Keratinocyte (primary cell): ENCODE data around the gene MAGI3. TPM values are rescaled to one million over a fixed set of nuclear protein-coding genes. Genes with fewer than 3 reads are reported as not detected.
"Not testable (repeated sequence)": the region's sequence is repeated elsewhere in the genome, so short reads cannot be mapped to it uniquely, and the experiment has no call there.

ENCODE experiments used
- DNase-seq: peaks from one replicate; pipeline ENCODE4 v3.0.0-alpha.2; 2011; ENCODE audit warnings: low read depth, missing footprints, low spot score
- FAIRE-seq: peaks from 2 replicates; lab custom pipeline; 2011; peaks lifted over from hg19 to GRCh38; lab: Jason Lieb, UNC
- H2AFZ ChIP-seq: 2 replicates; pipeline ENCODE4 v1.6.0; 2012; ENCODE audit warnings: low read length, control low read depth, inconsistent platforms; ENCODE audit not compliant: control insufficient read depth
- H3K27ac ChIP-seq: 2 replicates; pipeline ENCODE4 v1.5.1; 2011; ENCODE audit warnings: low read length; ENCODE audit not compliant: control insufficient read depth, insufficient read depth
- H3K27me3 ChIP-seq: 3 replicates; pipeline ENCODE4 v1.6.0; 2011; ENCODE audit warnings: low read length; ENCODE audit not compliant: control insufficient read depth, insufficient read depth; ENCODE audit errors: extremely low read depth
- H3K36me3 ChIP-seq, 2 experiments: 2 replicates in 1 of 2; 3 replicates in 1 of 2; pipeline ENCODE4 v1.5.1; 2011; ENCODE audit warnings: low read length in 2 of 2, mild to moderate bottlenecking in 1 of 2; ENCODE audit not compliant: control insufficient read depth in 2 of 2, insufficient read depth in 2 of 2; ENCODE audit errors: extremely low read depth in 1 of 2
- H3K4me1 ChIP-seq: 3 replicates; pipeline ENCODE4 v1.5.1; 2011; ENCODE audit warnings: low read length; ENCODE audit not compliant: control insufficient read depth, insufficient read depth; ENCODE audit errors: extremely low read depth
- H3K4me2 ChIP-seq: 3 replicates; pipeline ENCODE4 v1.6.0; 2011; ENCODE audit warnings: low read depth, low read length; ENCODE audit not compliant: control insufficient read depth, insufficient read depth; ENCODE audit errors: extremely low read depth
- H3K4me3 ChIP-seq, 3 experiments: fragments of 200-600 bp in 1 of 3; sonication (generic) in 1 of 3; 2 replicates in 2 of 3; 3 replicates in 1 of 3; pipeline ENCODE4 v1.5.1; 2011 to 2016; ENCODE audit warnings: low read length in 3 of 3, mild to moderate bottlenecking in 3 of 3, control low read depth in 2 of 3, inconsistent platforms in 1 of 3, low read depth in 1 of 3, mixed read lengths in 1 of 3, mixed run types in 1 of 3, moderate library complexity in 1 of 3; ENCODE audit not compliant: control insufficient read depth in 2 of 3, insufficient read depth in 2 of 3; ENCODE audit errors: extremely low read depth in 1 of 3
- H3K79me2 ChIP-seq: 2 replicates; pipeline ENCODE4 v1.6.0; 2012; ENCODE audit warnings: low read length; ENCODE audit not compliant: control insufficient read depth, insufficient read depth
- H3K9ac ChIP-seq: 3 replicates; pipeline ENCODE4 v1.6.0; 2011; ENCODE audit warnings: low read length; ENCODE audit not compliant: control insufficient read depth, insufficient read depth; ENCODE audit errors: extremely low read depth
- H3K9me1 ChIP-seq: 3 replicates; pipeline ENCODE4 v1.6.0; 2011; ENCODE audit warnings: low read length; ENCODE audit not compliant: control insufficient read depth, insufficient read depth; ENCODE audit errors: extremely low read depth
- H3K9me3 ChIP-seq: 2 replicates; pipeline ENCODE4 v1.5.1; 2012; ENCODE audit warnings: low read depth, low read length; ENCODE audit not compliant: control insufficient read depth
- H4K20me1 ChIP-seq: 3 replicates; pipeline ENCODE4 v1.6.0; 2011; ENCODE audit warnings: low read length; ENCODE audit not compliant: control insufficient read depth, insufficient read depth; ENCODE audit errors: extremely low read depth
- CTCF ChIP-seq, 3 experiments: IDR thresholded peaks in 1 of 3; conservative IDR thresholded peaks in 1 of 3; optimal IDR thresholded peaks in 1 of 3; 2 replicates in 2 of 3; 3 replicates in 1 of 3; pipeline versions ENCODE3 to v1.5.1; 2011; ENCODE audit warnings: low read length in 3 of 3, mild to moderate bottlenecking in 3 of 3, moderate library complexity in 2 of 3, control low read depth in 1 of 3, inconsistent platforms in 1 of 3; ENCODE audit not compliant: insufficient read depth in 2 of 3; ENCODE audit errors: extremely low read depth in 1 of 3
- EZH2 ChIP-seq: IDR thresholded peaks from one replicate; pipeline ENCODE4 v1.6.1; 2012; ENCODE audit warnings: inconsistent platforms, mild to moderate bottlenecking, low read length, moderate library complexity
- dilution Hi-C: fragments of 300-500 bp; cut with MboI; formaldehyde crosslinking; loops from one replicate; pipeline ENCODE4 v1.7.0; 2020; ENCODE audit warnings: low sequenced_read_pairs; ENCODE audit not compliant: extremely low pct_ligation_motif_present
- polyA plus RNA-seq, 5 experiments: library from polyadenylated mRNA; depleted of rRNA in 3 of 5; stranded (reverse) in 3 of 5; stranded (forward) in 1 of 5; unstranded in 1 of 5; fragments of >200 nt; gene quantifications; 1 replicate in 1 of 5; 2 replicates in 3 of 5; 3 replicates in 1 of 5; pipeline versions ENCODE4 v1.2.1 to v1.2.3, GENCODE V29; 2011 to 2012; ENCODE audit warnings: missing spikeins in 2 of 5, low read depth in 1 of 5, low replicate concordance in 1 of 5

Gene MAGI3
- polyA plus RNA-seq, 1 donor (not counting 4 experiments of a cell fraction or from before 2014, with no cell fraction given): 3.2 TPM

- dilution Hi-C loops: no loop called here
- Histone ChIP-seq H2AFZ (no peak overlapping the region), H3K4me2 (no peak overlapping the region), H3K4me1 (no peaks in the 10 kb centered on the region), H3K36me3 (no peaks in the 10 kb centered on the region), H3K9me3 (no peaks in the 10 kb centered on the region), H4K20me1 (no peaks in the 10 kb centered on the region), H3K9ac (no peak overlapping the region), H3K9me1 (no peaks in the 10 kb centered on the region), H3K27ac (no peak overlapping the region), H3K4me3 (no peak overlapping the region), H3K27me3 (no peaks in the 10 kb centered on the region), H3K79me2 (peaks cover 2% of the 10 kb centered on the region)
- TF ChIP-seq EZH2 (no peak), CTCF (optimal IDR thresholded peaks at IDR 0.05 in 1 of 3, IDR thresholded peaks at IDR 0.05 in 1 of 3, conservative IDR thresholded peaks at IDR 0.05 in 1 of 3; ENCODE audit: extremely low read depth in 1 of 3, insufficient read depth in 2 of 3, low read length in 3 of 3) (no peak)
- DNase-seq (no peak), FAIRE-seq (no peak)
These were observed 25.2 kb downstream of the MAGI3 start for GRCh38 chr1:113415310-113416070.

- H3K4me2 ChIP-seq, H3K4me3 ChIP-seq, H3K27ac ChIP-seq, H4K20me1 ChIP-seq, H3K9me3 ChIP-seq, H3K9me1 ChIP-seq, DNase-seq, H2AFZ ChIP-seq, H3K79me2 ChIP-seq, H3K4me1 ChIP-seq, H3K27me3 ChIP-seq, dilution Hi-C loops, H3K9ac ChIP-seq, H3K36me3 ChIP-seq, FAIRE-seq: not testable (repeated sequence)
These were observed 25.8 kb downstream of the MAGI3 start for GRCh38 chr1:113416071-113416470.

- Histone ChIP-seq H3K79me2 (no peaks in the 10 kb centered on the region), H3K36me3 (no peaks in the 10 kb centered on the region), H4K20me1 (no peaks in the 10 kb centered on the region), H3K9me3 (no peaks in the 10 kb centered on the region), H3K4me2 (no peak overlapping the region), H3K9ac (no peak overlapping the region), H2AFZ (no peak overlapping the region), H3K4me3 (no peak overlapping the region), H3K27me3 (no peaks in the 10 kb centered on the region), H3K4me1 (no peaks in the 10 kb centered on the region), H3K27ac (no peak overlapping the region), H3K9me1 (no peaks in the 10 kb centered on the region)
- FAIRE-seq: no peak
- dilution Hi-C loops: no loop called here
- no peak for TF ChIP-seq EZH2
- TF ChIP-seq CTCF (optimal IDR thresholded peaks at IDR 0.05 in 1 of 3, IDR thresholded peaks at IDR 0.05 in 1 of 3, conservative IDR thresholded peaks at IDR 0.05 in 1 of 3; ENCODE audit: extremely low read depth in 1 of 3, insufficient read depth in 2 of 3, low read length in 3 of 3): no peak
- DNase-seq: no peak
These were observed 26.2 kb downstream of the MAGI3 start for GRCh38 chr1:113416496-113416895.
